Activated T-helper 1 cell treated with anti-CD3 and anti-CD28 coated beads, Interleukin-12 subunit alpha, Interleukin-12 subunit beta, Interleukin-2, Interleukin-4 antibody, amounts not matched to agents 30 ng/mL and 10 ng/mL and 1 ng/mL, durations not matched to agents 14 hours and 24 hours and 36 hours (primary cell): ENCODE measurements around the gene ATXN7. TPM values are rescaled to one million over a fixed set of nuclear protein-coding genes. Genes with fewer than 3 reads are reported as not detected.

Experiments used
- DNase-seq: peaks from one replicate; pipeline ENCODE4 v3.0.0; 2021; ENCODE audit warnings: low spot score
- H3K27ac Mint-ChIP-seq: one replicate; pipeline ENCODE4 v1.8.0; 2021; ENCODE audit warnings: mild to moderate bottlenecking, mixed read lengths
- H3K27me3 Mint-ChIP-seq: one replicate; pipeline ENCODE4 v1.8.0; 2022; ENCODE audit warnings: mild to moderate bottlenecking, moderate library complexity, mixed read lengths; ENCODE audit not compliant: insufficient read depth
- H3K36me3 Mint-ChIP-seq: one replicate; pipeline ENCODE4 v1.8.0; 2021; ENCODE audit warnings: low read depth, mixed read lengths
- H3K4me1 Mint-ChIP-seq: one replicate; pipeline ENCODE4 v1.8.0; 2021; ENCODE audit warnings: low read depth, mixed read lengths
- H3K4me3 Mint-ChIP-seq: one replicate; pipeline ENCODE4 v1.8.0; 2021; ENCODE audit warnings: mild to moderate bottlenecking, moderate library complexity, mixed read lengths
- H3K9me3 Mint-ChIP-seq: one replicate; pipeline ENCODE4 v1.8.0; 2021; ENCODE audit warnings: mixed read lengths
- intact Hi-C: fragments of 100-400 bp; cut with micrococcal nuclease; formaldehyde crosslinking; loops from one replicate; pipeline ENCODE4 v1.15.1; 2024
- total RNA-seq: library from RNA; stranded (reverse); gene quantifications from 2 replicates; pipeline ENCODE4 v1.2.3, GENCODE V29; 2022

The ATXN7 gene
- total RNA-seq, 1 donor from 2014 or later = 48.2 TPM

DNA sequence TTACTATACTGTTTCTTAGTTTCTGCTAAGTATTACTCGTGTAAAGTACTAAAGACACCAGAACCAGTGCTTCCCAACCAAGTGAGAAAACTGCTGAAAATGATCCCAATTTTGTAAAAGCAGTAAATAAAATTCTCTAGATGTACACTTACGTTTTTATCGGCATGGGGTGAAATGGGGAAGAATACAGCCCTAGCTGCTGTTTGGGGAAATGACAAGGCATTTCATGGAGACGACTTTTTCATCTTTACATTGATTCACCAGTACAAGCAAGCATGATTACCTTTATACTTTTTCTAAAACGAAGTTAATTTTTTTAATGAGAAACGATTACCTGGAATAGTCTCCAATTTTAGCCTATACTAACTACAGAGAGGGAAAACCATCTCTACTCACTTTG, 158.3 kb downstream of the ATXN7 start:
- intact Hi-C loops = loop anchor here (2.0 to 10.0 kb wide), 2 partner anchors 21 to 667 kb away; no protein-coding TSS in a partner anchor
- H3K9me3 Mint-ChIP-seq = no peaks in the 10 kb centered on the region
- H3K27ac Mint-ChIP-seq = peak overlapping the region; percentile 88
- DNase-seq = no peak
- peaks cover 30% of the 10 kb centered on the region for H3K4me1 Mint-ChIP-seq
- peaks cover 35% of the 10 kb centered on the region for H3K36me3 Mint-ChIP-seq
- H3K27me3 Mint-ChIP-seq = peaks cover under 1% of the 10 kb centered on the region
- peak overlapping the region; percentile 81 for H3K4me3 Mint-ChIP-seq

DNA sequence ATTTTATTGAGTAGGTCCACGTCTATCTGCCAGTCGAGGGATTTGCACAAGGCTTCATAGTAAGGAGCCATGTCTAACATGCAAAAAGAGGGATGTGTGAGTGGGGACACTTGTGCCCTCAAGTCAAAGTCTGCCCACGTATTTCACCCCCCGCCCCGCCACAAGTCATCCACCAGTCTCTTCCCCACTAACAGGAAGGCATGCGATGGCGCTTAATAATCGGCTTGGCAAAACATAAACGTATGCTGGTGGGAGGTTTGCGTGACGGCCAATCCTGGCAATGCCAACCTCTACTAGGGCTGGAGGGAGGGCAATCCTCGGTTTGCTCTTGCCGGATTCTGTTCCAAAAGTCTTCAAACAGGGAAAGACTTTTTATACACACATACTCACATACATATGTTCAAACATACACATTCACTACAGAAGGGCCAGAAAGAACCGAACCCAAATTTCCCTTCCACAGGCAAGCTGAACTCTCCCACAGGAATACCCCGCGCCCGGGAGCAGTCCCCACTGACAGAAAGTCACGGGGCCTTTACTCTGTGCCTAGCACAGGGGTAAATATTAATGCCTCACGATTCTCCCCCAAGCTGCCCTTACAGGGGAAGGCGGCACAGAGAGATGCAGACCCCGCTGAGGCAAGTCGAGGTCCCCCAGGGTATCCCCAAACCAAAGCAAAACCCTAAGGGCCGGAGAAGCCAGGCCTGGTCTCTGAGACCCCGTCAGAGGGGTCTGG, 159.0 kb downstream of the ATXN7 start:
- peak; percentile 1 for DNase-seq
- peaks cover 31% of the 10 kb centered on the region for H3K36me3 Mint-ChIP-seq
- peaks cover 6% of the 10 kb centered on the region for H3K27me3 Mint-ChIP-seq
- intact Hi-C loops = loop anchor here (1.0 to 10.0 kb wide), 5 partner anchors 22 to 668 kb away; partner anchors contain the start of gene SCAANT1
- H3K27ac Mint-ChIP-seq = peak overlapping the region; percentile 88
- peaks cover 30% of the 10 kb centered on the region for H3K4me1 Mint-ChIP-seq
- H3K9me3 Mint-ChIP-seq = no peaks in the 10 kb centered on the region
- H3K4me3 Mint-ChIP-seq = peak overlapping the region; percentile 81

DNA sequence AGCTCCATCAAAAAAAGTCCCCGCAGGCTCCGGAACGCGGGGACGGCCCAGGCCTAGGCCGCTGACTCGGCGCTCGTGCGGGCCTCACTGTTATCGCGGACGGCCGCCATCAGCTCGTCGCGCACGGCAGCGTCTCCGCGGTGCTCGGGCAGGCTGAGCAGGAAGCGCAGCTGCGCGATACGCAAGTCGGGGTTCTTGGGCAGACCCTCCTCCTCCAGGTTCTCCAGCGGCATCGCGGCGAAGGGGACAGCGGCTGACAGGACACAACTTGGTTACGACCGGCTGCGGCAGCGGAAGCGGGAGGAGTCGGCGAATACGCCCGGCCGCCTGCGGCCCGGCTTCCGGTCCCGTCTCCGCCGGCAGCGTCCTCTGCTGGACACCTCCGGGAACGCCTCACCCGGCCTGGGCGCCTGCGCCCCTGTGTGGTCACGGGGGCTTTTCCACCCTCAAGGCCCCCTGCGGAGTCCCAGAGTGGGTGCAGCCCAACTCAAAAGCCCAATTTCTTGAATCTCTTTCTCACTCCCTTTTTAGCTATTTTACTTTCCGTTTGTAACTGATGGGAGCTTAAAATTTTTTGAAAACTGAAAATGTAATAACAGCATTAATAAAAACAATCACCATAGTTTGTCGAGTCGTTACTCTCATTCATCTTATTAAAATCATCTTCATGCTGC, 159.7 kb downstream of the ATXN7 start, which contains the start of gene PSMD6:
Gene PSMD6 (minus strand): TSS at position 308 of the 674 bp plus-strand sequence. CDS start 75 bp downstream, at position 233.
- H3K27ac Mint-ChIP-seq = peak within 1 kb of the TSS; percentile 88
- intact Hi-C loops = loop anchor here (1.0 to 10.0 kb wide), 5 partner anchors 23 to 669 kb away; partner anchors contain the start of gene SCAANT1
- H3K4me3 Mint-ChIP-seq = peak within 1 kb of the TSS; percentile 81
- peaks cover 27% of the 10 kb centered on the region for H3K36me3 Mint-ChIP-seq
- no peaks in the 10 kb centered on the region for H3K9me3 Mint-ChIP-seq
- H3K4me1 Mint-ChIP-seq = peaks cover 30% of the 10 kb centered on the region
- H3K27me3 Mint-ChIP-seq = peaks cover 12% of the 10 kb centered on the region
- peak; percentile 93 for DNase-seq

DNA sequence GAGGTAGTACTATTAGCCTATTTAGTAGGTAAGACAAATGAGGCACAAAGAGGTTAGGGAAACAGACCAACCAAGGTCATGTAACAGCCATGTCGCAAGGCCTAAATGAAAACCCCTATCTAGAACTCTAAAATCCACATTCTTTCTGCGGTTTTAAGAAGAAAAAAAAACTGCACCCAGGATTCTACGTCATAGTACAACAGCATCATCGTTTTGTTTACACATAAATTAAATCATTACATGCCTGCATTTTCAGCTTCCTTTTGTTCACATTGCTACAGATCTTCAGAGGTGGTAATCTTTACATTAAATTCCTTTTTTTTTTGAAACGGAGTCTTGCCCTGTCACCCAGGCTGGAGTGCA, 160.2 kb downstream of the ATXN7 start:
- DNase-seq = no peak
- Mint-ChIP-seq H3K9me3 (no peaks in the 10 kb centered on the region), H3K36me3 (peaks cover 26% of the 10 kb centered on the region), H3K27ac (peak overlapping the region; percentile 88), H3K4me3 (peak overlapping the region; percentile 81), H3K4me1 (peaks cover 30% of the 10 kb centered on the region), H3K27me3 (peaks cover 15% of the 10 kb centered on the region)
- intact Hi-C loops = loop anchor here (1.0 to 10.0 kb wide), 5 partner anchors 23 to 669 kb away; partner anchors contain the start of gene SCAANT1

DNA sequence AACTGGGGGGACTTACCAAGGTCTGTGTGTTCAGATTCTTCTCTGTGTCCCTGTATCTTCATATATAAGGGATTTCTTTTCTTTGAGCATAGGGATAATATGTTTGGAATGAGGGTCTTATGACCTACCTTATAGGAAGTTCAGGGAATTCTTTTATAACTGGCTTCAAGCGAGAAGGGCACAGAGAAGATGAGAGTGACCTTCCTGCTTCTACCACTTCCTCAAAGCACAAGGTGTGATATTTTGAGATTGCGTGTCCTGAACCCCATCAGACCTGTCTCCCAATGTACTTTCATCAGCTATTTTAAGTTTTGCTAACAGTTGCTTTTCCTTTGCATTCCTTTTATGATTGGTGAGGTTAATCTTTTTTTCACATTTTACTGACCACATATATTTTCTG, 162.7 kb downstream of the ATXN7 start:
- Mint-ChIP-seq H3K4me3 (no peak overlapping the region), H3K27ac (no peak overlapping the region)

DNA sequence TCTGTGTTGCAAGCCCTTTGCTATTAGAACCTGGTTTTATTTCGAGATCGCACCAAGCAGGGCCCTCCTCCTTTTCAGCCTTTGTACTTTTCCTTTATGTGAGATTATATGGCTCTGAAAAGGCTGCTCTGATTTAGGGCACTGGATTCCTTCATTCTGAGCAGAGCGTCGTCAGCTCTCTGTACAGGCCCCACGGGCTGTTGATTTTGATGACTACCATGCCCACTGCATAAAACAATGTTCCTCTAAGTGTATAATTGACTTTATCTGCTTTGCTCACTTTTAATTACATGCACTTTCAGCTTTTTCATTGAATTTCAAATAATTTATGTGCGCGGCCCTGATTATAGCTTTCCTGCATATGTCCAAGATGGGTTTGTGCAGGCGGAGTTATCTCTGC, 164.0 kb downstream of the ATXN7 start:
- no peak for DNase-seq

More for the DNA sequence above, 162.7 kb downstream of the ATXN7 start:
- Mint-ChIP-seq H3K27me3 (peaks cover 25% of the 10 kb centered on the region), H3K4me1 (peaks cover 27% of the 10 kb centered on the region), H3K9me3 (no peaks in the 10 kb centered on the region), H3K36me3 (peaks cover 15% of the 10 kb centered on the region)
- no peak for DNase-seq
- intact Hi-C loops = loop anchor here (10.0 kb wide), 1 partner anchor 672 kb away; no protein-coding TSS in a partner anchor

DNA sequence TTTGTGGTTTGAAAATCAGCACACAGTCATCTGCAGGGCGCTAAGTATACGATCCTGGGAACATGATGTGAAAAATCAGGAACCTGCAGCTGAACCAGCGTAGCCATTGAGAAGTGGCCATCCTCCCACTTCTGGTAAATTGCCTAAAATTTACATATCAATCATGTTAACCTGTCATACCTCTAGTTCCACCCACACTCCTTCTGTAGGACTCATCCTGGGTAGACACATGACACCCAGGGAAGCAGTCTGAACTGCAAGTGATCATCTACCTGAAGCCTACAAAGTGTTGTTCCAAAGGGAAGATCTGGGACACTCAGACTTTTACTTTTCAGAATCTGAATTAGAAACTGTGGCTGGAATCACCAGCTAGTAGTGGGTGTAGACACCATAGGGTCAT, 165.1 kb downstream of the ATXN7 start:
- intact Hi-C loops = loop anchor here (10.0 kb wide), 1 partner anchor 674 kb away; no protein-coding TSS in a partner anchor
- Mint-ChIP-seq H3K9me3 (no peaks in the 10 kb centered on the region), H3K36me3 (peaks cover 3% of the 10 kb centered on the region), H3K27me3 (peaks cover 27% of the 10 kb centered on the region), H3K4me1 (peaks cover 14% of the 10 kb centered on the region), H3K27ac (no peak overlapping the region), H3K4me3 (no peak overlapping the region)
- no peak for DNase-seq

More for the DNA sequence above, 164.0 kb downstream of the ATXN7 start:
- peaks cover 25% of the 10 kb centered on the region for H3K27me3 Mint-ChIP-seq
- peaks cover 18% of the 10 kb centered on the region for H3K4me1 Mint-ChIP-seq
- peaks cover 3% of the 10 kb centered on the region for H3K36me3 Mint-ChIP-seq
- H3K4me3 Mint-ChIP-seq = no peak overlapping the region
- H3K27ac Mint-ChIP-seq = no peak overlapping the region
- intact Hi-C loops = loop anchor here (10.0 kb wide), 1 partner anchor 673 kb away; no protein-coding TSS in a partner anchor
- H3K9me3 Mint-ChIP-seq = no peaks in the 10 kb centered on the region

DNA sequence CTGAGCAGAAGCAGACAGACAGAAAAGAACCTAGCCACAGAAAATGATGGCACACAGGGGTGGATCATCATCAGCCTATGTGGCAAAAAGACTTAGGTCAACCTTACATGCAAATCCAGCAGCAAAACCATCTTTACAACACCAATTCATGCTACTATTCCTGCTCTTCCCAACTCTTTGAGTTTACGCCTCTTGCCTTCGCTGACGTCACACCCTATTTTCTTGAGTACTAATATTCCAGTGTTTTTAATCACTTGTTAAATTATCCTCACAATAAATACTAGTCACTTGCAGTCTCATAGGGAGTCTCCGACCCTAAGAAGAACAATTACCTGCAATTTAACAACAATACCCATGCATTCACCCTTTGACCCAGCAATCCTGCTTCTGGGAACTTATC, 165.6 kb downstream of the ATXN7 start:
- Mint-ChIP-seq H3K4me3 (no peak overlapping the region), H3K27ac (no peak overlapping the region), H3K36me3 (peaks cover 3% of the 10 kb centered on the region), H3K9me3 (peaks cover 5% of the 10 kb centered on the region), H3K27me3 (peaks cover 27% of the 10 kb centered on the region), H3K4me1 (peaks cover 9% of the 10 kb centered on the region)
- DNase-seq = no peak
- intact Hi-C loops = loop anchor here (10.0 kb wide), 1 partner anchor 674 kb away; no protein-coding TSS in a partner anchor

DNA sequence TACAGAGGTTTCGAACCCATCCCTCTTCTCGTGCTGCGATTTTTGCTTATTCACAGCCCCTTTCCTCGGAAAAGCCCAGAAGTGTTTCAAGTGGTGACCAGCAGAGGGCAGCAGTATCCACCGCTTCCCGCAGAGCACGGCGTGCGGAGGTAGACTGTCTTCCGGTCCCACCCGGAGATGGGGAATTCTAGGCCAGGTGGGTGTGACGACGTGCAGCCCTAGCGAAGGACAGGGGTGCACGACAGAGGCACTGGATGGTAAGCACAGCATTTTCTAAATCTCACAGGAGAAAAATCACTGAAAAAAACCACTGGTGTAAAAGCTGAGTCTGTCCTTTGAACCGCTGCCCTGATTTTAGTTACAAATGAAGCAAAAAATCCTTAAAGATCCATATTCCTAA, 167.1 kb downstream of the ATXN7 start:
- intact Hi-C loops = loop anchor here (1.0 to 5.0 kb wide), 3 partner anchors 322 to 454 kb away; no protein-coding TSS in a partner anchor
- H3K27ac Mint-ChIP-seq = peak overlapping the region; percentile 49
- peaks cover 33% of the 10 kb centered on the region for H3K27me3 Mint-ChIP-seq
- H3K9me3 Mint-ChIP-seq = peaks cover 7% of the 10 kb centered on the region
- H3K4me1 Mint-ChIP-seq = peaks cover 7% of the 10 kb centered on the region
- peaks cover 3% of the 10 kb centered on the region for H3K36me3 Mint-ChIP-seq
- peak overlapping the region; percentile 67 for H3K4me3 Mint-ChIP-seq
- peak; percentile 63 for DNase-seq

DNA sequence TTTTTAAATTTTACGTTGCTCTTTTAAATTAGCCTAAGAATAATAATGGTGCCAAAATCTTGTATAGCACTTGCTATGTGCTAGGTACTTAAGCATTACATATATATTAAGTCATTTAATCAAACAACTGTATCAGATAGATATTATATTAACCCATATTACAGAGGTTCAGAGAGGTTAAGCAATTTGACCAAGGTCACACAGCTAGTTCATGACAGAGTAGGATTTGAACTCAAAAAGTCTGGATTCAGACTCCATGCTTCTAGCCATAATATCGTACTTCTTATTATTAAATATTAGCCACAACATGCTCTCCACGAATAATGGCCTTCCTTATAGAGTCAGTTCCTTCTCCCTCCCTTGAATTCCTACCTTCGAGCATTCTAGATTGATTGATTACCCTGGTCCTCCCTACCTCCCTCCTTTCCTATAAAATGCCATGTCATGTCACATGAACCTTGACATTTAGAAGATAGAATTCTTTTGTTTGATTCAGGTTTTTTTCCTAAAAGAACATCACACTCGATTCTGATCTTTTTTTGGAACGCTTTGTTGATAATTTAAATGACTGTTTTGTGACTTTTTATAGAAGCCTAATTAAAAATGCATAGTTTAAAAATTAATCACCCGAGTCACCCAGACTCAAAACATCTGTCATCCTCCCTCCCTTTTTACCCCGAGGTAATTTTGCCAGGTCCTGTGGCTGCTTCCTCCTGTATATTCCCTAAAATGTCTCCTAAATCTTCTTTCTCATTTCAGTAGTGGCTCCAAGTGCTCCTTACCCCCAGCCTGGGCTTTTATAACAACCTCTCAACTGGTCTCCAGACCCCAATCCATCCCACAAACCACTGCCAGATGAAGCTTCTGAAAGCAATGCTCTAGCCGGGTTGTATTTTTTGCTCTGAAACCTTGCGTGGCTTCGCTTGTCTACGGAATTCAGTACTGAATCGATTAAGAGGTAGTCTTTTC, 168.2 kb downstream of the ATXN7 start:
- peaks cover 7% of the 10 kb centered on the region for H3K9me3 Mint-ChIP-seq
- peaks cover 33% of the 10 kb centered on the region for H3K27me3 Mint-ChIP-seq
- no peak for DNase-seq
- H3K27ac Mint-ChIP-seq = no peak overlapping the region
- no peak overlapping the region for H3K4me3 Mint-ChIP-seq
- peaks cover 3% of the 10 kb centered on the region for H3K36me3 Mint-ChIP-seq
- intact Hi-C loops = loop anchor here (5.0 kb wide), 1 partner anchor 320 kb away; no protein-coding TSS in a partner anchor
- H3K4me1 Mint-ChIP-seq = peaks cover 7% of the 10 kb centered on the region

DNA sequence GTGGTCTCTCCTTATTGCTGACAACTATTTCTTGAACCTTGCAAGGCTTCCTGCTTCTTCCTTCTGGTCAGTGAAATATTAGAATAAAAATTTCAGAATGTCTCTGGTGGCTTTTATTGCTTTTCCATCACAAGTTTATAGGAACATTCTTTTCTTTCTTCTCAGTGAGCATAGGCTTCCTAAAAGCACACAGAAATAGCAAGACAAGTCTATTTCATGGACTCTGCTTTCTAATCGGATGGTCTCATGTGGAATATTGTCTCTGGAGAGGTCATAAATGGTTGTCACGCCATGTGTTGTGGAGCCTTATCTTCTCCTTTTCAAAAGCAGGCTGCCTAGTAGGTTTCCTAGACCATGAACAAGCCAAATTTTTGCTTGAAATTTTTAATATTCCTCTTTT, 169.4 kb downstream of the ATXN7 start:
- Mint-ChIP-seq H3K4me1 (peaks cover 7% of the 10 kb centered on the region), H3K27me3 (peaks cover 22% of the 10 kb centered on the region), H3K4me3 (no peak overlapping the region), H3K36me3 (peaks cover 3% of the 10 kb centered on the region), H3K27ac (no peak overlapping the region), H3K9me3 (peaks cover 7% of the 10 kb centered on the region)
- intact Hi-C loops = loop anchor here (5.0 kb wide), 1 partner anchor 319 kb away; no protein-coding TSS in a partner anchor
- DNase-seq = no peak

DNA sequence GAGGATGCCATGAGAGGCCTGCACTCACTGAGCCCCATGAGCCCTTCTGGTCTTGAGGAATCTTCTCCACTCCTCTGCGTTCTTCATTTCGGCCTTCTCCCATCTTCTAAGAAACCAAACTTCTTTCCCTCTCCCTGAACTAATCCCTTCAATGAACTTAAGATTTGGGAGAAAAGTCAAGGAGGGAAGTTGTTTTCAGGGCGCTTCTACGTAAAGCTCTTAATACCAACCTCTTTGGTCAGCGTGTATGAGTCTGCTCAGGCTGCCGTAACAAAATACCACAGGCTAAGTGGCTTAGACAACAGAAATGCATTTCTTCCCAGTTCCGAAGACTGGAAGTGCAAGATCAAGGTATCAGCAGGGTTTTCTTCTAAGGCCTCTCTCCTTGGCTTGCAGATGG, 173.4 kb downstream of the ATXN7 start:
- no peaks in the 10 kb centered on the region for H3K36me3 Mint-ChIP-seq
- H3K4me1 Mint-ChIP-seq = no peaks in the 10 kb centered on the region
- intact Hi-C loops = no loop called here
- no peak overlapping the region for H3K4me3 Mint-ChIP-seq
- H3K27me3 Mint-ChIP-seq = peaks cover 11% of the 10 kb centered on the region
- H3K27ac Mint-ChIP-seq = no peak overlapping the region
- H3K9me3 Mint-ChIP-seq = peaks cover 7% of the 10 kb centered on the region
- no peak for DNase-seq
